NT2/D1 (cell line): ENCODE data around the gene TGM2.

Source experiments
- SUZ12 ChIP-seq: IDR thresholded peaks from 2 replicates; pipeline ENCODE4 v1.6.1; 2011; ENCODE audit not compliant: insufficient read length, insufficient read depth; ENCODE audit errors: extremely low read depth
- YY1 ChIP-seq: IDR thresholded peaks from 2 replicates; pipeline ENCODE4 v1.6.1; 2011; ENCODE audit not compliant: insufficient read length, insufficient read depth

- TF ChIP-seq YY1 (no peak), SUZ12 (no peak)
Measured at GRCh38 chr20:38139156-38139912, 25.7 kb downstream of the TGM2 start.
